Activated T-helper 1 cell treated with Interleukin-2 at 50 U/mL for 16 hours (primary cell): ENCODE results near the gene MSTN.
"Not testable (repeated sequence)": the region's sequence is repeated elsewhere in the genome, so short reads cannot be mapped to it uniquely, and the experiment has no call there.

Experiments
- DNase-seq: peaks from one replicate; pipeline ENCODE4 v3.0.0-alpha.2; 2020; ENCODE audit warnings: low read depth

The MSTN gene

GRCh38 chr2:190063624-190064023 lies 1.1 kb upstream of the MSTN start:
- DNase-seq = no peak

GRCh38 chr2:190062053-190062452 lies 476 bp downstream of the MSTN start:
- DNase-seq = no peak

GRCh38 chr2:190060626-190061025 lies 1.9 kb downstream of the MSTN start:
- DNase-seq = no peak

- DNase-seq = no peak
These were observed 2.5 kb downstream of the MSTN start for GRCh38 chr2:190060019-190060418.

GRCh38 chr2:190053426-190053825 lies 9.1 kb downstream of the MSTN start:
- DNase-seq = no peak

- DNase-seq = no peak
These were observed 10.2 kb downstream of the MSTN start for GRCh38 chr2:190052307-190052706.

GRCh38 chr2:190051223-190051622 lies 11.3 kb downstream of the MSTN start:
- DNase-seq = no peak

GRCh38 chr2:190050001-190050400 lies 12.5 kb downstream of the MSTN start:
- no peak for DNase-seq

- DNase-seq = no peak
These were observed 17.7 kb downstream of the MSTN start for GRCh38 chr2:190044866-190045265.

GRCh38 chr2:190043441-190043840 lies 19.1 kb downstream of the MSTN start:
- DNase-seq = no peak

- DNase-seq = no peak
These were observed 26.5 kb downstream of the MSTN start for GRCh38 chr2:190036071-190036470.

GRCh38 chr2:190034417-190034816 lies 28.1 kb downstream of the MSTN start:
- DNase-seq = not testable (repeated sequence)

- no peak for DNase-seq
These were observed 30.4 kb downstream of the MSTN start for GRCh38 chr2:190031969-190032618.

- DNase-seq = no peak
These were observed 38.7 kb downstream of the MSTN start for GRCh38 chr2:190023860-190024259.

GRCh38 chr2:190020720-190021119 lies 41.8 kb downstream of the MSTN start:
- no peak for DNase-seq

- no peak for DNase-seq
These were observed 44.7 kb downstream of the MSTN start for GRCh38 chr2:190017837-190018236.

- DNase-seq = not testable (repeated sequence)
These were observed 46.6 kb downstream of the MSTN start for GRCh38 chr2:190015969-190016368.
